Fibroblast of lung (primary cell): ENCODE data around the gene CCDC12. TPM values are rescaled to one million over a fixed set of nuclear protein-coding genes. Genes with fewer than 3 reads are reported as not detected.
A peak's percentile ranks its signal among the peaks of the same experiment; 100 is the strongest.

Source experiments
- DNase-seq, 2 donors: peaks; one replicate each; pipeline versions ENCODE4 v3.0.0 to v3.0.0-alpha.2; 2010; ENCODE audit warnings: low read depth in 2 of 2
- H2AFZ ChIP-seq: 2 replicates; pipeline ENCODE4 v1.5.1; 2012; ENCODE audit warnings: low read length, control low read depth, inconsistent platforms
- H3K27ac ChIP-seq: 2 replicates; pipeline ENCODE4 v1.5.1; 2011; ENCODE audit warnings: low read length, control low read depth; ENCODE audit not compliant: insufficient read depth
- H3K27me3 ChIP-seq: 2 replicates; pipeline ENCODE4 v1.5.1; 2011; ENCODE audit warnings: mild to moderate bottlenecking, low read length; ENCODE audit not compliant: control insufficient read depth, insufficient read depth
- H3K36me3 ChIP-seq: 2 replicates; pipeline ENCODE4 v1.5.1; 2011; ENCODE audit warnings: low read length; ENCODE audit not compliant: control insufficient read depth, insufficient read depth
- H3K4me1 ChIP-seq: 2 replicates; pipeline ENCODE4 v1.5.1; 2011; ENCODE audit warnings: low read length; ENCODE audit not compliant: control insufficient read depth, insufficient read depth; ENCODE audit errors: extremely low read depth
- H3K4me2 ChIP-seq: 2 replicates; pipeline ENCODE4 v1.5.1; 2011; ENCODE audit warnings: low read length, control low read depth; ENCODE audit not compliant: insufficient read depth; ENCODE audit errors: extremely low read depth
- H3K4me3 ChIP-seq, 4 experiments: fragments of 200-600 bp in 1 of 4; sonication (generic) in 1 of 4; replicated peaks in 1 of 4; 2 replicates each; pipeline ENCODE4 v1.5.1; 2011 to 2016; ENCODE audit warnings: low read length in 4 of 4, low read depth in 3 of 4, mild to moderate bottlenecking in 3 of 4, control low read depth in 2 of 4, inconsistent platforms in 1 of 4, mixed read lengths in 1 of 4; ENCODE audit not compliant: insufficient read depth in 1 of 4; ENCODE audit errors: control extremely low read depth in 1 of 4
- H3K79me2 ChIP-seq: 2 replicates; pipeline ENCODE4 v1.5.1; 2012; ENCODE audit warnings: mild to moderate bottlenecking, low read length, inconsistent platforms; ENCODE audit not compliant: control insufficient read depth, insufficient read depth
- H3K9ac ChIP-seq: 2 replicates; pipeline ENCODE4 v1.5.1; 2011; ENCODE audit warnings: mild to moderate bottlenecking, low read length, control low read depth; ENCODE audit not compliant: insufficient read depth
- H3K9me3 ChIP-seq: 2 replicates; pipeline ENCODE4 v1.5.1; 2012; ENCODE audit warnings: low read depth, low read length; ENCODE audit not compliant: control insufficient read depth, insufficient read depth
- H4K20me1 ChIP-seq: 2 replicates; pipeline ENCODE4 v1.5.1; 2011; ENCODE audit warnings: low read length; ENCODE audit not compliant: control insufficient read depth, insufficient read depth; ENCODE audit errors: extremely low read depth
- CTCF ChIP-seq, 2 donors: IDR thresholded peaks in 1 of 2; conservative IDR thresholded peaks in 1 of 2; 1 replicate in 1 of 2; 2 replicates in 1 of 2; pipeline ENCODE4 v1.5.1; 2011 to 2012; ENCODE audit warnings: low read length in 2 of 2, control low read depth in 1 of 2, inconsistent platforms in 1 of 2, low read depth in 1 of 2, mild to moderate bottlenecking in 1 of 2
- EZH2 ChIP-seq: IDR thresholded peaks from 2 replicates; pipeline ENCODE4 v1.5.1; 2012; ENCODE audit warnings: low read length, control low read depth, mild to moderate bottlenecking; ENCODE audit errors: missing control alignments
- polyA plus RNA-seq, 2 donors: library from polyadenylated mRNA; depleted of rRNA in 1 of 2; stranded (reverse) in 1 of 2; unstranded in 1 of 2; fragments of >200 nt; gene quantifications; 2 replicates each; pipeline ENCODE4 v1.2.1, GENCODE V29; 2011 to 2012; ENCODE audit warnings: missing spikeins in 1 of 2
- total RNA-seq: library from RNA; depleted of rRNA; stranded (reverse); fragments of >200 nt; gene quantifications from 2 replicates; pipeline ENCODE4 v1.2.1, GENCODE V29; 2014

Gene CCDC12
- total and polyA plus RNA-seq, 2 donors (not counting 1 experiment from before 2014, with no cell fraction given): 28.0 to 29.2 TPM

DNA sequence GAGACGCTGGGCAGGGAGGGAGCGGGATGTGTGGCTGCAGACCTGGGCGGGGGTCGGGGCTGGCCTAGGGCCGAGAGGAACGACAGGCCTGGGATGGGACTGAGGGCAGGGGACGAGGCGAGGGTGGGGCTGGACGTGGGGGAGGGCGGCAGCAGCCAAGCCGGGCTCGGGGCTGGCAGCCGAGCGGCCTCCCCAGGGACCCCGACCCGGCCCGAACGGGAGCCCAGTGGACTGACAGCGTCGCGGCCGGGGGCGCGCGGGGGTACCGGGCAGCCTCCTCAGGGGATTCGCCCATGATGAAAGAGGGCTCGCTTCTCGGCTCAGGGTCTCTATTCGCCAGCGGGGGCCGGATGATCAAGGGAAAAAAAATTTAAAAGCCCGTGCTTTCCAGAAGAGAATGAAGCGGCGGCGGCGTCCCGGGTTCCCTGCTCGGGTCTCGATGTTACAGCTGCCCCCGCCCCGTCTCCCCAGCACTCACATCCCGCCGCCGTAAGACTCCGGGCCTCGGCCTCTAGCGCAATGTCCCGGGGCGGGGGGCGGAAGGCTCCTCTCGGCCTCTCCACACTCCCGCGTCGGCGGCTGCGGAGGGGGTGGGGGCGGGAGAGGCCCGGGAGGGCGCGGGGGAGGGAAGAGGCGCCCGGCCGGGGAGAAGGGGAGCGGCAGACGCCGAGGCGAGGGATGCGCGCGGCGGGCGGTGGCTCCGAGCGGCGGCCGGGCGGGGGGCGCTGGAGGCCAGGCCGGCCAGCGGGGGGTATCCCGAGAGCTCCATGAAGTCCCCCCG lies 94.8 kb downstream of the CCDC12 start:
- Histone ChIP-seq H3K79me2 (no peaks in the 10 kb centered on the region), H3K36me3 (no peaks in the 10 kb centered on the region), H3K9me3 (no peaks in the 10 kb centered on the region), H4K20me1 (no peaks in the 10 kb centered on the region), H3K9ac (no peak overlapping the region), H2AFZ (no peak overlapping the region), H3K27me3 (peaks cover 52% of the 10 kb centered on the region), H3K4me2 (peak overlapping the region; percentile 93), H3K27ac (no peak overlapping the region), H3K4me3 (peak overlapping the region in 2 of 4 experiments; percentile 19 to 53), H3K4me1 (no peaks in the 10 kb centered on the region)
- peak; percentile 5 to 11 for DNase-seq
- no peak for TF ChIP-seq EZH2
- no peak for TF ChIP-seq CTCF (conservative IDR thresholded peaks at IDR 0.05 in 1 of 2, IDR thresholded peaks at IDR 0.05 in 1 of 2; ENCODE audit: low read depth in 1 of 2, low read length in 2 of 2)

- Histone ChIP-seq H3K9me3 (no peaks in the 10 kb centered on the region), H3K4me3 (no peak overlapping the region), H3K27me3 (peaks cover 52% of the 10 kb centered on the region), H3K4me1 (no peaks in the 10 kb centered on the region), H2AFZ (no peak overlapping the region), H3K4me2 (no peak overlapping the region), H4K20me1 (no peaks in the 10 kb centered on the region), H3K36me3 (no peaks in the 10 kb centered on the region), H3K27ac (no peak overlapping the region), H3K9ac (no peak overlapping the region), H3K79me2 (no peaks in the 10 kb centered on the region)
- TF ChIP-seq EZH2: peak; percentile 72
- TF ChIP-seq CTCF (conservative IDR thresholded peaks at IDR 0.05 in 1 of 2, IDR thresholded peaks at IDR 0.05 in 1 of 2; ENCODE audit: low read depth in 1 of 2, low read length in 2 of 2): no peak
- no peak for DNase-seq
Measured at GRCh38 chr3:46880884-46881595, 95.5 kb downstream of the CCDC12 start.

DNA sequence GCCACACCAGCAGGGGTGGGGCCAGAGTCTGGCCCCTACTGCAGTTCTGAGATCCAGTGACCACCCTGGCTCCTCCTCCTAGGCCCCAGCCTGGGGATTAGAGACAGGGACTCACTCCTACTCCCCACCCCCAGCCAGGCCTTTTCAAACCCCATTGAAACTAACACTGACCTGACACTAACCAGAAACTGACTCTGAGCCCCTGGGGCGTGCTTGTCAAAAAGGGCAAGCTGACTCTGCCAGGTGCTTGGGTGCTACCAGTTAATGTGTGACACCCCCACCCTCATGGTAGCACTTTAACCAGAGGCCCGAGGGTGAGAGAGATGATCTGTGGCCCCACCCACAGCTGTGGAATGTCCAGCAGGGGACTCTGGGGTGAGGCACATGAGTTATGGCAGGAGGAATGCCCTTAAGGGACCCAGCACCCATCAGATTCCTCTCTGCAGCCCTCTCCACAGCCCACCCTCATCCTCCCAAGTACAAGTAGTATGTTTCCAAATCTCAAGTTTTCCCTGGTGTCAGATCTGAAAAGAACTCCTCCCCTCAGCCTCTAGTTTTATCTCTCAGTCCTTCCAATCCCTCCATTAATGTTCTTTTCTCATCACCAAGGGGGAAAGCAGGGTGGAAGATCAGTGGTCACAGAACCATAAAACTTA lies 97.6 kb downstream of the CCDC12 start:
- Histone ChIP-seq H3K4me3 (no peak overlapping the region), H3K27ac (no peak overlapping the region), H3K27me3 (peaks cover 43% of the 10 kb centered on the region), H3K9me3 (no peaks in the 10 kb centered on the region), H2AFZ (no peak overlapping the region), H3K4me2 (no peak overlapping the region), H3K9ac (no peak overlapping the region), H4K20me1 (no peaks in the 10 kb centered on the region), H3K36me3 (no peaks in the 10 kb centered on the region), H3K4me1 (no peaks in the 10 kb centered on the region), H3K79me2 (no peaks in the 10 kb centered on the region)
- DNase-seq: no peak
- TF ChIP-seq CTCF (conservative IDR thresholded peaks at IDR 0.05 in 1 of 2, IDR thresholded peaks at IDR 0.05 in 1 of 2; ENCODE audit: low read depth in 1 of 2, low read length in 2 of 2) (no peak), EZH2 (no peak)
